ENCODE data around the gene RFT1. TPM values are rescaled to one million over a fixed set of nuclear protein-coding genes. Genes with fewer than 3 reads are reported as not detected.

RFT1 gene, protein sequence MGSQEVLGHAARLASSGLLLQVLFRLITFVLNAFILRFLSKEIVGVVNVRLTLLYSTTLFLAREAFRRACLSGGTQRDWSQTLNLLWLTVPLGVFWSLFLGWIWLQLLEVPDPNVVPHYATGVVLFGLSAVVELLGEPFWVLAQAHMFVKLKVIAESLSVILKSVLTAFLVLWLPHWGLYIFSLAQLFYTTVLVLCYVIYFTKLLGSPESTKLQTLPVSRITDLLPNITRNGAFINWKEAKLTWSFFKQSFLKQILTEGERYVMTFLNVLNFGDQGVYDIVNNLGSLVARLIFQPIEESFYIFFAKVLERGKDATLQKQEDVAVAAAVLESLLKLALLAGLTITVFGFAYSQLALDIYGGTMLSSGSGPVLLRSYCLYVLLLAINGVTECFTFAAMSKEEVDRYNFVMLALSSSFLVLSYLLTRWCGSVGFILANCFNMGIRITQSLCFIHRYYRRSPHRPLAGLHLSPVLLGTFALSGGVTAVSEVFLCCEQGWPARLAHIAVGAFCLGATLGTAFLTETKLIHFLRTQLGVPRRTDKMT
- 10.5 TPM for total RNA-seq (ENCODE audit: unreplicated experiment)
- long read RNA-seq, full-length matches to known transcripts = 9 of 13 reads
- long read RNA-seq, partial matches to known transcripts = 1 of 13 reads
- long read RNA-seq, other reads (novel, unspliced or antisense) = 3 of 13 reads

DNA sequence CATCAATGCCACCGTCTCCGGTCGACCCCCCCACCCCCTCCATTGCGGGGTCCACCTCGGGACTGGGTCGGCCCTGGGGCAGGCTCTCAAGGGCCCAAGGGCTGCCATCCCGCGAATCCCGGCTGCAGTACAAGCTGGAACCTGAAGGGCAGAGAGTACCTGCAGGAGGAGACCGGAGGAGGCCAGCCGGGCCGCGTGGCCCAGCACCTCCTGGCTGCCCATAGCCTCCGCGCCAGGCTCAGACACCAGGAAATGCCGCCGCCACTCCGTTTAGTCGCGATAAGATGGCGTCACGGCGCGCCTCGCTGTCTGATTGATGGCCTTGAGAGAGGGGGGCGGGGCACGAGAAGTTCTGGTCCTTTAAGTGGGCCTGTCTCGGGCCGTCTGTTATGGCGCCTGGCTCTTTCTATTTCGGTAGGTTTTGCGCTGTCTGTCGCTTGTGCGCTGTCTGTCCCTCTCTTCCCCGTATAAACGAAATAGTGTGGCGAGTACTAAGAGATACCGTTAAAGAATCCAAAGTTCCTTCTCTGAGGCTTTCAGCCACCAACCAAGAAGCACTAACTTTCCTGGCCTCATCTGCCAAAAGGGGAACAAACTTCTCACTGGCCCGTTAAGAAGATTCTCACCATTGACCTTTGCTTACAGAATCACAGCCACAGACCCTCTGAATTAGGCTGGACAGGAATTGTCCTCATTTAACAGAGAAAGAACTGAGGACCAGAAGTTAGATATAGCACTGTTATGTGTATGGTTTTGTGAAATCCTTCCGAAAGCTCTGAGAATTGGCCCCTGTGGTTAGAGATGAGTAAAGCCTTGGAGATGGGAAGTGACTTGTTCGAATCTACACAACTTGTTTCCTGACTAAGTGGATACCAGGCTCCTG is at the start of gene RFT1:
TSS of gene RFT1 (minus strand) at position 257 of the 883 bp plus-strand sequence. CDS start at position 222, 35 bp downstream.
- Mint-ChIP-seq H3K4me1 (ENCODE audit: low read depth, unreplicated experiment) (peaks cover 5% of the 10 kb centered on the region), H3K36me3 (ENCODE audit: unreplicated experiment) (no peaks in the 10 kb centered on the region), H3K4me3 (ENCODE audit: unreplicated experiment) (peak within 1 kb of the TSS; percentile 91), H3K27me3 (ENCODE audit: unreplicated experiment) (peaks cover 5% of the 10 kb centered on the region), H3K27ac (ENCODE audit: unreplicated experiment) (peak within 1 kb of the TSS; percentile 88), H3K9me3 (ENCODE audit: unreplicated experiment) (no peaks in the 10 kb centered on the region)
- DNase-seq = peak; percentile 98
- TF ChIP-seq, protein P1, sequence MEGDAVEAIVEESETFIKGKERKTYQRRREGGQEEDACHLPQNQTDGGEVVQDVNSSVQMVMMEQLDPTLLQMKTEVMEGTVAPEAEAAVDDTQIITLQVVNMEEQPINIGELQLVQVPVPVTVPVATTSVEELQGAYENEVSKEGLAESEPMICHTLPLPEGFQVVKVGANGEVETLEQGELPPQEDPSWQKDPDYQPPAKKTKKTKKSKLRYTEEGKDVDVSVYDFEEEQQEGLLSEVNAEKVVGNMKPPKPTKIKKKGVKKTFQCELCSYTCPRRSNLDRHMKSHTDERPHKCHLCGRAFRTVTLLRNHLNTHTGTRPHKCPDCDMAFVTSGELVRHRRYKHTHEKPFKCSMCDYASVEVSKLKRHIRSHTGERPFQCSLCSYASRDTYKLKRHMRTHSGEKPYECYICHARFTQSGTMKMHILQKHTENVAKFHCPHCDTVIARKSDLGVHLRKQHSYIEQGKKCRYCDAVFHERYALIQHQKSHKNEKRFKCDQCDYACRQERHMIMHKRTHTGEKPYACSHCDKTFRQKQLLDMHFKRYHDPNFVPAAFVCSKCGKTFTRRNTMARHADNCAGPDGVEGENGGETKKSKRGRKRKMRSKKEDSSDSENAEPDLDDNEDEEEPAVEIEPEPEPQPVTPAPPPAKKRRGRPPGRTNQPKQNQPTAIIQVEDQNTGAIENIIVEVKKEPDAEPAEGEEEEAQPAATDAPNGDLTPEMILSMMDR (IDR thresholded peaks at IDR 0.05; ENCODE audit: partially characterized antibody, unreplicated experiment) = peak; percentile 36

DNA sequence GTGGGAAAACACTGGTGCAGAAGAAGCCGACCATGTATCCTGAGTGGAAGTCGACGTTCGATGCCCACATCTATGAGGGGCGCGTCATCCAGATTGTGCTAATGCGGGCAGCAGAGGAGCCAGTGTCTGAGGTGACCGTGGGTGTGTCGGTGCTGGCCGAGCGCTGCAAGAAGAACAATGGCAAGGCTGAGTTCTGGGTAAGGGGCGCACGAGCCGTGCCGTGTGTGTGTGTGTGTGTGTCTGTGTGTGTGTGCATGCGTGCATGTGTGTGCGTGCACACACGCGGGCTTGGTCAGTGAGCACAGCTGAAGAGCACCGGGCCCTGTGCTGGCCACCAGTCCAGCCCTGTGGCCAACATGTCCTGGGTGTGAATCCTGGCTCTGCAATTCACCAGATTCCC is 49.3 kb upstream of the RFT1 start:
- H3K9me3 Mint-ChIP-seq (ENCODE audit: unreplicated experiment) = peaks cover 1% of the 10 kb centered on the region
- H3K27me3 Mint-ChIP-seq (ENCODE audit: unreplicated experiment) = peaks cover 3% of the 10 kb centered on the region
- H3K4me3 Mint-ChIP-seq (ENCODE audit: unreplicated experiment) = no peak overlapping the region
- DNase-seq = no peak
- H3K36me3 Mint-ChIP-seq (ENCODE audit: unreplicated experiment) = peaks cover 6% of the 10 kb centered on the region
- peaks cover 2% of the 10 kb centered on the region for H3K4me1 Mint-ChIP-seq (ENCODE audit: low read depth, unreplicated experiment)
- no peak overlapping the region for H3K27ac Mint-ChIP-seq (ENCODE audit: unreplicated experiment)
- TF ChIP-seq, protein P1 (IDR thresholded peaks at IDR 0.05; ENCODE audit: partially characterized antibody, unreplicated experiment) = no peak

DNA sequence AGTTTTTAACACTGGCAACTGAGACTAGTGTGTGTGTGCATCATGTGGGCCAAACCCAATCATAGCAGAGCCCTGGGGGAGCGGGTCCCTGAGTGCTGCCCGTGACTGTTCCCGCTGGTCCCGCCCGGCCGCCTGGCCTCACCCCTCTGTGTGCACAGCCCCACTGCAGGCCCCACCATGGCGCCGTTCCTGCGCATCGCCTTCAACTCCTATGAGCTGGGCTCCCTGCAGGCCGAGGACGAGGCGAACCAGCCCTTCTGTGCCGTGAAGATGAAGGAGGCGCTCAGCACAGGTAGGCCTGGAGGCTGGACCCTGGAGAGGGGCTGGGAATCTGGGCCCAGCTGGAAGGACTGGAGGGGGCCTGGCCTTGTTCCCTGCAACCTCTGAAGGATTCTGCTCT is 48.0 kb upstream of the RFT1 start:
- TF ChIP-seq, protein P1 (IDR thresholded peaks at IDR 0.05; ENCODE audit: partially characterized antibody, unreplicated experiment) = no peak
- no peak for DNase-seq
- Mint-ChIP-seq H3K27ac (ENCODE audit: unreplicated experiment) (no peak overlapping the region), H3K4me3 (ENCODE audit: unreplicated experiment) (no peak overlapping the region), H3K9me3 (ENCODE audit: unreplicated experiment) (peaks cover 1% of the 10 kb centered on the region), H3K27me3 (ENCODE audit: unreplicated experiment) (peaks cover 3% of the 10 kb centered on the region), H3K4me1 (ENCODE audit: low read depth, unreplicated experiment) (peaks cover 2% of the 10 kb centered on the region), H3K36me3 (ENCODE audit: unreplicated experiment) (peaks cover 6% of the 10 kb centered on the region)

DNA sequence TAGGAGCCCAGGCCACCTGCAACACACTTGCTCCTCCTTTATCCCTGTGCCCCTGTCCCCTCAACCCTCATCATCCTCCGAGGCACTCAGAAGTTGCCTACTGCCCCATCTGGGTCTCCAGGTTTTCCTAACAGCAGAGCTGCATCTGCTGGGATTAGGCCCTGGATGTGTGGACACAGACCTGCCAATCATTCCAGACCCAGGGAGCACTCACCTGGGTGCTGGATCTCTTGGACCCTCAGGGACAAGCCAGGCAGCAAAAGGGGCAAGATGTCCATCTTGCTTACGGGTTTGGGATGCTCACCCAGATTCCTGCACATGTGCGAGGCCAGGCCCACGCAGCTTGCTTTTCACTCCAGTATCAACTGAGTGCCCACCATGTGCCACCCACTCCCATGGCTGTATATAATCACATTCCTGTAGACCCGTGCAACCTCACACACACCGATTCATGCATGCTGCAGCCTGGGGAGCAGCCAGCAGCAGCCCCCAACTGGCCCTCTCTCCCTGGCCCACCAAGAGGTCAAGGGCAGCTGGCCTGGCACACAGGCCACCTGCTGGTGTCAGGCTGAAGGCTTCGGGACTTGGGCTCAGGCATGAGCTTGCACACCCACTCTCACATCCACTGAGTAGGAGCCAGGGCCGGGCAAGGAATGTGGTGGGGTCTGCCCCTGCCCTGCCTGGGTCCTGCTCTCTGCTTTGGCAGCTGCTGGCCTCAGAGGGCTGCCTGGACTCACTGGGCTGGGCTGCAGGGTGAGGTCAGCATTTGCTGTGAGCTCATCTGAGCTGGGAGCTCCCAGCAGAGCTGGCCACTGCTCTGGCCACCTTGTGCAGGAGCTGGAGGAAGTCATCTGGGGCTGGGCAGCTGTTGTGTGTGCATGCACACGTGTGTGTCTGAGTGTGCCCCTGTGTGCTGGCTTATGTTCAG is 45.6 kb upstream of the RFT1 start:
- H3K4me3 Mint-ChIP-seq (ENCODE audit: unreplicated experiment) = no peak overlapping the region
- H3K27ac Mint-ChIP-seq (ENCODE audit: unreplicated experiment) = no peak overlapping the region
- peaks cover 6% of the 10 kb centered on the region for H3K4me1 Mint-ChIP-seq (ENCODE audit: low read depth, unreplicated experiment)
- peaks cover 3% of the 10 kb centered on the region for H3K27me3 Mint-ChIP-seq (ENCODE audit: unreplicated experiment)
- TF ChIP-seq, protein P1 (IDR thresholded peaks at IDR 0.05; ENCODE audit: partially characterized antibody, unreplicated experiment) = no peak
- peak; percentile 44 for DNase-seq
- H3K36me3 Mint-ChIP-seq (ENCODE audit: unreplicated experiment) = peaks cover 6% of the 10 kb centered on the region
- H3K9me3 Mint-ChIP-seq (ENCODE audit: unreplicated experiment) = peaks cover 1% of the 10 kb centered on the region
